Prostate gland (tissue), 2 donors: ENCODE results near the gene NDUFA8.

ENCODE experiments used
- CTCF ChIP-seq, 4 experiments: fragments of 200-600 bp in 2 of 4; fragments of 450-650 bp in 2 of 4; sonication (generic) in 2 of 4; IDR thresholded peaks; 1 replicate in 3 of 4; 2 replicates in 1 of 4; pipeline ENCODE4 v1.5.1; 2016 to 2019; ENCODE audit warnings: antibody characterized with exemption in 4 of 4, mild to moderate bottlenecking in 2 of 4, moderate library complexity in 2 of 4
- POLR2A ChIP-seq: fragments of 450-650 bp; IDR thresholded peaks from one replicate; pipeline ENCODE4 v1.6.1; 2016; ENCODE audit warnings: antibody characterized with exemption, mild to moderate bottlenecking
- POLR2AphosphoS5 ChIP-seq: sonication (generic); formaldehyde crosslinking; IDR thresholded peaks from one replicate; pipeline ENCODE4 v1.6.1; 2017; ENCODE audit warnings: antibody characterized with exemption

GRCh38 chr9:122133263-122133983, 26.2 kb downstream of the NDUFA8 start:
- no peak for TF ChIP-seq CTCF (IDR thresholded peaks at IDR 0.05)
- TF ChIP-seq POLR2AphosphoS5: no peak
- TF ChIP-seq POLR2A: no peak
